A549 (cell line): Measurements from ENCODE around the gene GSTK1. TPM values are rescaled to one million over a fixed set of nuclear protein-coding genes. Genes with fewer than 3 reads are reported as not detected.
"Not testable (repeated sequence)": the region's sequence is repeated elsewhere in the genome, so short reads cannot be mapped to it uniquely, and the experiment has no call there.

Experiments used
- ATAC-seq, 2 experiments: fragments of 200-7000 bp in 1 of 2; fragments of >200 bp in 1 of 2; cut with Nextera tagmentation in 1 of 2; cut with Tn5 transposase in 1 of 2; 3 replicates each; pipeline versions ENCODE4 v1.8.0 to v1.9.1; 2018 to 2020; ENCODE audit warnings: mild to moderate bottlenecking in 1 of 2, moderate library complexity in 1 of 2
- CTCF ChIA-PET: fragments of 300-600 bp; sonication (Branson Sonifier 250); formaldehyde crosslinking; extraction: SDS; loops from one replicate; lab custom pipeline; 2021; ENCODE audit warnings: antibody characterized with exemption, inconsistent platforms; lab: Yijun Ruan, JAX
- POLR2A ChIA-PET: fragments of 350-600 bp; formaldehyde crosslinking; extraction: SDS; loops from one replicate; lab custom pipeline; 2021; ENCODE audit warnings: antibody characterized with exemption, inconsistent platforms; lab: Yijun Ruan, JAX
- DNase-seq, 2 experiments: peaks; one replicate each; pipeline versions ENCODE4 v3.0.0 to v3.0.0-alpha.2; 2011 to 2016; ENCODE audit warnings: low read depth in 1 of 2, low spot score in 1 of 2
- FAIRE-seq: peaks from 2 replicates; lab custom pipeline; 2011; peaks lifted over from hg19 to GRCh38; lab: Jason Lieb, UNC
- H3K27ac ChIP-seq, 2 experiments: fragments of >200 bp; sonication (Bioruptor Twin); formaldehyde crosslinking; 3 replicates each; pipeline ENCODE4 v1.5.1; 2016 to 2017
- H3K4me1 ChIP-seq: fragments of >200 bp; sonication (Bioruptor Twin); formaldehyde crosslinking; 3 replicates; pipeline ENCODE4 v1.6.1; 2016
- H3K4me2 ChIP-seq: fragments of >200 bp; sonication (Bioruptor Twin); formaldehyde crosslinking; 3 replicates; pipeline ENCODE4 v1.6.1; 2016
- H3K4me3 ChIP-seq: fragments of >200 bp; sonication (Bioruptor Twin); formaldehyde crosslinking; 3 replicates; pipeline ENCODE4 v1.5.1; 2016
- H3K9me3 ChIP-seq: fragments of >200 bp; sonication (Bioruptor Twin); formaldehyde crosslinking; 3 replicates; pipeline ENCODE4 v1.6.1; 2016
- ATOH8 ChIP-seq: fragments of 250-450 bp; sonication (Bioruptor Pico); IDR thresholded peaks from 2 replicates; pipeline ENCODE4 v1.5.0; 2020; ENCODE audit warnings: low read depth, mild to moderate bottlenecking, moderate library complexity
- BCL3 ChIP-seq: fragments of >200 bp; sonication (Bioruptor Twin); formaldehyde crosslinking; IDR thresholded peaks from 3 replicates; pipeline ENCODE4 v1.6.1; 2016
- CBX8 ChIP-seq: fragments of 200-600 bp; sonication (generic); IDR thresholded peaks from 2 replicates; pipeline ENCODE4 v1.6.1; 2016
- CHD2 ChIP-seq: fragments of 150-350 bp; IDR thresholded peaks from 2 replicates; pipeline ENCODE4 v1.6.1; 2014; ENCODE audit warnings: low read length; ENCODE audit not compliant: partially characterized antibody
- CHD4 ChIP-seq: fragments of 200-600 bp; sonication (generic); IDR thresholded peaks from 2 replicates; pipeline ENCODE4 v1.6.1; 2016; ENCODE audit warnings: antibody characterized with exemption, mild to moderate bottlenecking, borderline replicate concordance
- EHF ChIP-seq: fragments of 250-450 bp; sonication (Bioruptor Pico); IDR thresholded peaks from 2 replicates; pipeline ENCODE4 v1.5.0; 2020; ENCODE audit warnings: mild to moderate bottlenecking
- EHMT2 ChIP-seq: fragments of 200-600 bp; sonication (generic); IDR thresholded peaks from 2 replicates; pipeline ENCODE4 v1.6.1; 2016; ENCODE audit warnings: antibody characterized with exemption, low read depth, mild to moderate bottlenecking, moderate library complexity
- ELK1 ChIP-seq: fragments of 150-350 bp; IDR thresholded peaks from 2 replicates; pipeline ENCODE4 v1.6.1; 2014; ENCODE audit warnings: low read depth, mild to moderate bottlenecking, low read length
- FOSL2 ChIP-seq, 2 experiments: fragments of 450-650 bp in 1 of 2; fragments of >200 bp in 1 of 2; sonication (Bioruptor Twin) in 1 of 2; formaldehyde crosslinking; IDR thresholded peaks; 2 replicates each; pipeline versions ENCODE4 v1.5.0 to v1.6.1; 2016 to 2020; ENCODE audit warnings: mild to moderate bottlenecking in 1 of 2, moderate library complexity in 1 of 2
- HDAC2 ChIP-seq: fragments of 200-600 bp; sonication (generic); IDR thresholded peaks from 2 replicates; pipeline ENCODE4 v1.6.1; 2016
- HOXA7 ChIP-seq: fragments of 250-450 bp; sonication (Bioruptor Pico); IDR thresholded peaks from 2 replicates; pipeline ENCODE4 v1.5.0; 2020; ENCODE audit warnings: mild to moderate bottlenecking, moderate library complexity
- HOXB13 ChIP-seq: fragments of 250-450 bp; sonication (Bioruptor Pico); IDR thresholded peaks from 2 replicates; pipeline ENCODE4 v1.5.0; 2020; ENCODE audit warnings: low read depth, mild to moderate bottlenecking, moderate library complexity
- HOXB5 ChIP-seq: fragments of 250-450 bp; sonication (Bioruptor Pico); IDR thresholded peaks from 2 replicates; pipeline ENCODE4 v1.5.0; 2020; ENCODE audit warnings: mild to moderate bottlenecking, moderate library complexity
- JUNB ChIP-seq: fragments of >200 bp; sonication (Bioruptor Twin); formaldehyde crosslinking; IDR thresholded peaks from 2 replicates; pipeline ENCODE4 v1.6.1; 2016
- MAFK ChIP-seq: fragments of 450-650 bp; IDR thresholded peaks from 2 replicates; pipeline ENCODE4 v1.6.1; 2014; ENCODE audit not compliant: partially characterized antibody
- MAX ChIP-seq: IDR thresholded peaks from 2 replicates; pipeline ENCODE4 v1.6.1; 2012
- MAZ ChIP-seq: fragments of 150-350 bp; IDR thresholded peaks from 2 replicates; pipeline ENCODE4 v1.6.1; 2014; ENCODE audit warnings: antibody characterized with exemption, low read depth, low read length, borderline replicate concordance
- NPAS2 ChIP-seq: fragments of 250-450 bp; sonication (Bioruptor Pico); IDR thresholded peaks from 2 replicates; pipeline ENCODE4 v1.8.0; 2022; ENCODE audit warnings: mild to moderate bottlenecking, moderate library complexity, borderline replicate concordance
- PBX3 ChIP-seq: IDR thresholded peaks from 2 replicates; pipeline ENCODE4 v1.6.1; 2012
- PHF8 ChIP-seq: fragments of 200-600 bp; sonication (generic); IDR thresholded peaks from 2 replicates; pipeline ENCODE4 v1.6.1; 2016; ENCODE audit warnings: low read depth, mild to moderate bottlenecking, antibody characterized with exemption, moderate library complexity, borderline replicate concordance
- POLR2A ChIP-seq: IDR thresholded peaks from 2 replicates; pipeline ENCODE4 v1.6.1; 2012; ENCODE audit warnings: mild to moderate bottlenecking, low read length
- POLR2AphosphoS2 ChIP-seq: conservative IDR thresholded peaks from 2 replicates; pipeline ENCODE4 v1.6.1; 2012; ENCODE audit warnings: low read length, improper control_type of control experiment, inconsistent platforms
- RCOR1 ChIP-seq: fragments of 150-350 bp; IDR thresholded peaks from 2 replicates; pipeline ENCODE4 v1.6.1; 2014; ENCODE audit warnings: antibody characterized with exemption, low read length, low read depth
- TFCP2L1 ChIP-seq: fragments of 250-450 bp; sonication (Bioruptor Pico); IDR thresholded peaks from 2 replicates; pipeline ENCODE4 v1.5.0; 2021; ENCODE audit warnings: mild to moderate bottlenecking
- TP53 ChIP-seq: fragments of 250-450 bp; sonication (Bioruptor Pico); IDR thresholded peaks from 2 replicates; pipeline ENCODE4 v1.5.0; 2021; ENCODE audit warnings: mild to moderate bottlenecking, moderate library complexity
- ZSCAN20 ChIP-seq: fragments of 250-450 bp; sonication (Bioruptor Pico); IDR thresholded peaks from 2 replicates; pipeline ENCODE4 v1.8.0; 2022; ENCODE audit warnings: mild to moderate bottlenecking, moderate library complexity
- WGBS: methylation state at CpG from one replicate; pipeline ENCODE4 v1.1.6; 2017; ENCODE audit errors: missing lambda C conversion rate; 5-methylcytosine and 5-hydroxymethylcytosine counted together
- polyA plus RNA-seq, 4 experiments: library from polyadenylated mRNA; depleted of rRNA in 3 of 4; stranded (reverse); fragments of >200 nt; fragmentation: RNase III in 1 of 4; extraction: RNeasy Plus Mini Kit Qiagen cat#74134 plus additional on column Dnase treatment in 1 of 4; gene quantifications; 2 replicates in 3 of 4; 3 replicates in 1 of 4; pipeline ENCODE4 v1.2.3, GENCODE V29; 2011 to 2017

GSTK1 gene
- polyA plus RNA-seq, 2 of the 4 experiments (the other 2 are of a cell fraction): 76.6 to 91.5 TPM

GRCh38 chr7:143261901-143262300 lies 1.3 kb upstream of the GSTK1 start:
- no peak for FAIRE-seq
- no peak for DNase-seq
- Histone ChIP-seq H3K4me3 (no peak overlapping the region), H3K4me1 (peaks cover 22% of the 10 kb centered on the region), H3K27ac (no peak overlapping the region), H3K9me3 (no peaks in the 10 kb centered on the region), H3K4me2 (no peak overlapping the region)
- WGBS: 79% methylated on average over 1 of the region's 1 CpG
- ATAC-seq: no peak
- CTCF ChIA-PET: interaction anchor here (2.4 kb wide), 1 partner anchor 22 kb away, joined by 15 read pairs; no protein-coding TSS in a partner anchor
- no peak for TF ChIP-seq TFCP2L1 (CRISPR knock-in tag)
- TF ChIP-seq HOXA7 (CRISPR knock-in tag): no peak
- no peak for TF ChIP-seq HOXB5 (CRISPR knock-in tag)
- TF ChIP-seq MAFK: no peak
- no peak for TF ChIP-seq MAX
- TF ChIP-seq RCOR1: no peak
- no peak for TF ChIP-seq HOXB13
- no peak for TF ChIP-seq ATOH8 (CRISPR knock-in tag)
- no peak for TF ChIP-seq ZSCAN20 (CRISPR knock-in tag)
- no peak for TF ChIP-seq TP53 (CRISPR knock-in tag)
- TF ChIP-seq CHD4: no peak
- TF ChIP-seq EHF (CRISPR knock-in tag): no peak
- no peak for TF ChIP-seq BCL3
- POLR2A ChIA-PET: interaction anchor here (2.0 kb wide), 1 partner anchor 26 kb away, joined by 19 read pairs; the partner anchor contains the start of gene CASP2

- H3K4me1 ChIP-seq: peaks cover 15% of the 10 kb centered on the region
- POLR2A ChIA-PET: interaction anchor here (2.0 kb wide), 1 partner anchor 24 kb away, joined by 19 read pairs; the partner anchor contains the start of gene CASP2
- H3K27ac ChIP-seq: peak overlapping the region; percentile 88 to 90
- not testable (repeated sequence) for H3K9me3 ChIP-seq, FAIRE-seq, DNase-seq
- CTCF ChIA-PET: interaction anchor here (0.9 to 2.5 kb wide), 3 partner anchors 24 to 116 kb away, joined by 4 to 15 read pairs (median 9); no protein-coding TSS in a partner anchor
- H3K4me2 ChIP-seq: peak overlapping the region; percentile 77
- 76% methylated on average over 15 of the region's 15 CpGs for WGBS
- H3K4me3 ChIP-seq: peak overlapping the region; percentile 81
- ATAC-seq: peak in 1 of 2 experiments; percentile 2; a peak in 1 of 6 replicates
These were observed 941 bp downstream of the GSTK1 start for GRCh38 chr7:143264196-143264568.

GRCh38 chr7:143265017-143265693 lies 1.9 kb downstream of the GSTK1 start:
- FAIRE-seq: no peak
- peak overlapping the region; percentile 77; the same call in 2 of the 3 replicates for H3K4me2 ChIP-seq
- POLR2A ChIA-PET: interaction anchor here (0.7 kb wide), 1 partner anchor 10 kb away, joined by 6 read pairs; no protein-coding TSS in a partner anchor
- DNase-seq: no peak
- CTCF ChIA-PET: interaction anchor here (0.9 to 2.5 kb wide), 2 partner anchors 40 to 115 kb away, joined by 4 to 9 read pairs; no protein-coding TSS in a partner anchor
- no peak overlapping the region for H3K27ac ChIP-seq
- WGBS: 93% methylated on average over 15 of the region's 15 CpGs
- H3K9me3 ChIP-seq: no peaks in the 10 kb centered on the region
- no peak overlapping the region for H3K4me3 ChIP-seq
- H3K4me1 ChIP-seq: peaks cover 9% of the 10 kb centered on the region
- TF ChIP-seq RCOR1: no peak
- no peak for TF ChIP-seq POLR2A
- ATAC-seq: no peak

GRCh38 chr7:143269251-143269650 lies 6.0 kb downstream of the GSTK1 start:
- FAIRE-seq (no peak), ATAC-seq (no peak), DNase-seq (no peak)
- ChIA-PET POLR2A (no interaction called here), CTCF (interaction anchor here (1.1 to 1.5 kb wide), 3 partner anchors 13 to 261 kb away, joined by 3 to 5 read pairs (median 4); no protein-coding TSS in a partner anchor)
- 94% methylated on average over 5 of the region's 5 CpGs for WGBS
- H3K4me2 ChIP-seq: no peak overlapping the region
- H3K9me3 ChIP-seq: no peaks in the 10 kb centered on the region
- H3K4me1 ChIP-seq: peaks cover 6% of the 10 kb centered on the region
- H3K27ac ChIP-seq: no peak overlapping the region
- H3K4me3 ChIP-seq: no peak overlapping the region
- TF ChIP-seq HOXB13 (no peak), PBX3 (no peak), POLR2A (no peak), PHF8 (no peak), HDAC2 (no peak), CHD2 (no peak), ELK1 (no peak), NPAS2 (no peak), MAZ (no peak), EHMT2 (no peak), POLR2AphosphoS2 (no peak), JUNB (no peak), FOSL2 (IDR thresholded peaks at IDR 0.05) (no peak), FOSL2 (CRISPR knock-in tag; IDR thresholded peaks at IDR 0.05) (no peak), CBX8 (no peak), RCOR1 (no peak)
